HG02840 (cell line): Measurements from ENCODE around the gene LGALS9.
"Not testable (repeated sequence)": the region's sequence is repeated elsewhere in the genome, so short reads cannot be mapped to it uniquely, and the experiment has no call there.

Source experiments
- ATAC-seq: cut with Tn5 transposase; IDR thresholded peaks from one replicate; pipeline ENCODE4 v1.9.1; 2021; ENCODE audit warnings: mild to moderate bottlenecking, moderate library complexity, moderate number of reproducible peaks; ENCODE audit not compliant: unreplicated experiment, low FRiP score

The LGALS9 gene

GRCh38 chr17:27650836-27651235 is 19.8 kb downstream of the LGALS9 start:
- no peak for ATAC-seq

- ATAC-seq, result no peak
Measured at GRCh38 chr17:27651411-27652345, 20.7 kb downstream of the LGALS9 start.

- not testable (repeated sequence) for ATAC-seq
Measured at GRCh38 chr17:27653449-27653971, 22.5 kb downstream of the LGALS9 start.

GRCh38 chr17:27654136-27654535 is 23.1 kb downstream of the LGALS9 start:
- ATAC-seq, result no peak

GRCh38 chr17:27654654-27655524 is 23.9 kb downstream of the LGALS9 start:
- no peak for ATAC-seq

GRCh38 chr17:27655525-27656111 is 24.6 kb downstream of the LGALS9 start:
- not testable (repeated sequence) for ATAC-seq

GRCh38 chr17:27656620-27657019 is 25.6 kb downstream of the LGALS9 start:
- not testable (repeated sequence) for ATAC-seq

- ATAC-seq, result no peak
Measured at GRCh38 chr17:27657620-27658019, 26.6 kb downstream of the LGALS9 start.

- no peak for ATAC-seq
Measured at GRCh38 chr17:27659683-27660082, 28.7 kb downstream of the LGALS9 start.

GRCh38 chr17:27660436-27660835 is 29.4 kb downstream of the LGALS9 start:
- no peak for ATAC-seq

- no peak for ATAC-seq
Measured at GRCh38 chr17:27663936-27664605, 33.1 kb downstream of the LGALS9 start.

GRCh38 chr17:27664606-27664965 is 33.6 kb downstream of the LGALS9 start:
- no peak for ATAC-seq

- no peak for ATAC-seq
Measured at GRCh38 chr17:27665549-27665948, 34.6 kb downstream of the LGALS9 start.

GRCh38 chr17:27666270-27666669 is 35.3 kb downstream of the LGALS9 start:
- not testable (repeated sequence) for ATAC-seq

- ATAC-seq, result no peak
Measured at GRCh38 chr17:27666831-27667560, 36.0 kb downstream of the LGALS9 start.

GRCh38 chr17:27667656-27668487 is 36.9 kb downstream of the LGALS9 start:
- no peak for ATAC-seq

- no peak for ATAC-seq
Measured at GRCh38 chr17:27668488-27668823, 37.5 kb downstream of the LGALS9 start.

- no peak for ATAC-seq
Measured at GRCh38 chr17:27669136-27669535, 38.1 kb downstream of the LGALS9 start.

GRCh38 chr17:27669850-27670249 is 38.9 kb downstream of the LGALS9 start:
- no peak for ATAC-seq
